Right renal pelvis (tissue), 4 donors: Measurements from ENCODE around the gene KL. TPM values are rescaled to one million over a fixed set of nuclear protein-coding genes. Genes with fewer than 3 reads are reported as not detected.

Source experiments
- DNase-seq, 4 donors: peaks; one replicate each; pipeline ENCODE4 v3.0.0-alpha.2; 2013; ENCODE audit warnings: low read depth in 4 of 4, low spot score in 3 of 4, missing footprints in 1 of 4
- polyA plus RNA-seq, 4 donors: library from polyadenylated mRNA; unstranded; fragments of 120-200 nt; gene quantifications; one replicate each; pipeline ENCODE4 v1.2.1, GENCODE V29; 2013; ENCODE audit not compliant: insufficient read length in 4 of 4

KL gene
- polyA plus RNA-seq, 4 donors: 42.5 to 73.6 (median 50.1) TPM

DNA sequence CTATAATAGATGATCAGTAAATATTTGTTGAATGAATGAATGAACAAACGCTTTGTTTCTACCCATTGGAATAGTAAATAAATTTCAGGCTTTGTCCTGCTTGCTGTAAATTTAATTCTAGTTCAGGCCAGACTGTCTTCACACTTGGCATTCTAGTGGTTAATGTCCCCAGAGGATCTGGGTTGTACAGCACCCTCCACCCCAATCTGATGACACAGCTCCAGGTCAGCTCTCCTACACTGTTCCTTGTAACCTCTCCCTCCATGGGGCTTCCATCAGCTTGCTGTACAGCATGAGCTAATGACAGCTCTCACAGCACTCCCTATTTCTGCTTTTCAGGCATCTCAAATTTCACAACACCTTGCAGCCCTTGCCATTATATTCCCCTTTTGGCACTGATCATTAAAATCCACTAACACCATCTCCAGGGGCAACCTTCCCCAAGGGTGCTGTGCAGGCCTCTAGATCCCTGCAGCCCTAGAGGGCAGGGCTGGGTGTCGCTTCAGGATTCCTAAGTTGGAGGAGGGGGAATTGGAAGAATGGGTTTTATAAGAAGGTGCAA, 12.7 kb upstream of the KL start:
- DNase-seq: no peak

DNA sequence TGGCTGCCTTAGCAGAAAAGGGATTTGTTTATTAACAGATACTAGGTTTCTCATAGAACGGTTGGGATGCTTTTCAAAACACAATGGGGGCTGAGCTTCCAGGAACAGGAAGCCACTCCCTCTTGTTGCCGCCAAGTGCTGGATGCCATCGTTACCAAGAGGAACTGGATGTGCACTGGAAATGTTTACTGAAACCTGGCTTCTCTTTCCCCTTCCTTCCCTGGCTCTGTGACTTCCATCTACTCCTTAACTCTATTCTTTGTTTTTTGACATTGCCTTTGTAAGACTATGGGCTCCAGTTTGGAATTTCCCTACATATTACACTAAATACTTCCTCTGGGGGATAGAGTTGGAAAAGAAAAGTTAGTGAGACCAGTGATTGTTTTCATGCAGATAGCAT, 11.7 kb upstream of the KL start:
- no peak for DNase-seq

DNA sequence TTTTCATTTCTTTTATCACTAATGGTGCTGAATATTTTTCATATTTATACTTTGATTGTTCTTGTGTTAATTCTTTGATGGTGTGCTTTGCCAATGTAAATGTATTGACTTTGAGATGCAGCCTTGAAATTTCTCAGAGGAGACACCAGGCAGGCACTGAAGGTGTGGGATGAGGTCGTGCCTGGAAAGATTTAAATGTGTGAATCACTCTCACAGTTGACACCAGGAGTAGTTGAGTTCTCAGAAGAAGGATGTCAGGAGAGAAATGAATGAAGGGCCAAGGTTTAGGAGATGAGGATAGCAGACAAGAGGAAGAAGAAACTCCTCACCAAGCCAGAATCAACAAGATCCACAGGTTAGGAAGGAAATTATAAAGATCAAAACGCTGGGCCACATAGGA, 10.1 kb upstream of the KL start:
- no peak for DNase-seq

DNA sequence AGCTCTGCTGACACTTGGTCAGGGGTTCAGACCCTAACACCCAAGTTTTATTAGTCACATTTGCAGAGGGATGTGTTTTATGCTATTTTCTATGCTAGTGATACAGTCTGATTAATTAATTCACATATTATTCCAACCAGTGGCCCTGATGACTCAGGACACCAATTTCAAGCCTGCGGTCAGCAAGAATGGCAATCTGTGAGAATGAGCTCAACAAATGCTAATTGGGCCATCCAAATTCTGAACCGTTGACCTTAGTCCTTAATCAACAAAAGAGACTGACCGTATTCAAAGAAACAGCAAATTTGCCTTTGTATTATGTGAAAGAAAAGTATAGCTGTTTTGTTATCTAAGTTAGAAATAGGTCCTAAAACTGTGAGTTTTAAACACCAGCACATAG, 9.6 kb upstream of the KL start:
- no peak for DNase-seq

DNA sequence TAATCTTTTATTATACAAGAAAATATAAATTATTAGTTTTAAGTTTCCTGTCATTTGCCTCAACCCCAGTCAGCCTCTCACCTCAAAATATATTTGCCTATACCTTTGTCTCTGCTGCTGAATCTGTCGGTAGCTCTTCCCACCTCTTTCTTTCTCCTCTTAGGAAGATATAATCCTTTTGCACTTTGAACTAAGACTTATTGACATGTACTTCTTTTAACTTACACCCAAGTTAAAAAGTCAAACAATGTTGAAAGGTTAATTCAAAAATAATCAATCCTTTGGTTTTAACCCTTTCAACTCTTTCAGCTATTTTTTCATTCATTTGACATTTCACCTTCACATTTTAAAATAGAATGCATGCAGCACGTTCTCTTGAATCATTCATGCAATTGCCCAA, 9.0 kb upstream of the KL start:
- DNase-seq: no peak

DNA sequence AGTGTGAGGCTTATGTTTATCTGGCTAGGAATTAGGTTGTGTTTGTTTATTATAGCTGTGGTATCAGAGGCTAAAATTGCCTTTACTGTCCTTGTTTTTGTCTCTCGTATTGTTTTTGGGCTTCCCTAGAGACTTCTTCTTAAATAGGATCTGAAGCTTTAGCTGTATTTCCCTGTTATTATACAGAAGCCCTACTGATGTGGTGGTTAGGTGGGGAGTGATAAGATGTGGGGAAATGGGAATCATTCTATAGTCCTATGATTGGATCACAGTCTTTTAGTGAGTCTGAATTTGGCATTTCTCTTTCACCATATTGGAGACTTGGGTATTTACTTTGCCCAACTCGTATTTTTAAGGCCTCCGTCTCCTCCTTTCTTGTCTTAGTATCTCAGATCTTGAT, 8.3 kb upstream of the KL start:
- no peak for DNase-seq

DNA sequence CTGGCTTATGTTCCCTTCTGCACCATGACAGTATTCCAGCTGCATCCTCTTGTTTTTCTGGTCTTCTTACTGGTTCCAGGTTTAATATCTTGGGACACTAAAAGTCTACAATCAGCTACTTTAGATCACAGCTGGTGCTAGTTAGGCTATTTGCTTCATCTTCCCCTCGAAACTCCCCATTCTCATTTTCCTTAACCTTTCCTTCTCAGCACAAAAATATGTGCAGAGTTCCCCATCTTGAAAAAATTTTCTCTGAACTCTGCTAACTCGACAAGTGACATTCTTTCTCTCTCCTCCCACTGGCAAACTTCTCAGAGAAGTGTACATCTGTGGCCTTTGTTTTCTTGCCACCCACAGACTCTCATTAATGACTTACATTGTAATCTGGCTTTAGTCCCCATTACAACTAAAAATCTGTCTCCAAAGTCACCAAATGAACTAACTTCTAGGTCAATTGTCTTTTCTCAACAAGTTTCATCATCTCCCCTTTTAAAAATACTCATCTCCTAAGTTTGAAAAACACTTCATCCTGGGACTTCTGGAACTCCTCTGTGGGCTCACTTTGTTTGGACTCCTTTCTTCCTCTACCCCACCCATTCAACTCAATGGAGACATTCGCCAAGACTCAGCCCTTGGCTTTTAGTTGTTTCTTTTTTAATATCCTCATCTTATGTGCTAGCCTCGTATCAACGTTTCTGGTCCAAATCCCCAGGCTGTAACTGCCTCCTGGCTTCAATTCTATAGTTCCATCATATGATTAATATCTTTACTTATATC, 7.1 kb upstream of the KL start:
- no peak for DNase-seq

DNA sequence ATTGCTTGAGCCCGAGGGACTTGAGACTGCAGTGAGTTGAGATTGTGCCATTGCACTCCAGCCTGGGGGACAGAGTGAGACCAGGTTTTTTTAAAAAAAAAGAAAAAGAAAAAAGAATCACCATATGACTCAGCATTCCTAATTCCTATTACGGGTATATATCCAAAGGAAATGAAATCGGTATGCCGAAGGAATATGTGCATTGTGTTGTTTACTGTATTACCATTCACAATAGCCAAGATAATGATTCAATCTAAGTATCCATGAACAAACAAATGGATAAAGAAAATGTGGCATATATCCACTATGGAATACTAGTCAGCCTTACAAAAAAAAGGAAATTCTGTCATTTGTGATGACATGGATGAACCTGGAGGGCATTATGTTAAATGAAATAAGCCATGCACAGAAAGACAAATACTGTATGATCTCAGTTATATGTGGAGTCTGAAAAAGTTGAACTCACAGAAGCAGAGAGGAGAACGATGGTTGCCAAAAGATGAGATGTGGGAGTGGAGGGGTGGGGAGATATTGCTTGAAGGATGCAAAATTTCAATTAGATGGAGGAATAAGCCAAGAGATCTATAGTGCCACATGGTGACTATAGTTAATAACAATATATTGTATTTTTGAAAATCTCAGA, 4.3 kb upstream of the KL start:
- DNase-seq: no peak

DNA sequence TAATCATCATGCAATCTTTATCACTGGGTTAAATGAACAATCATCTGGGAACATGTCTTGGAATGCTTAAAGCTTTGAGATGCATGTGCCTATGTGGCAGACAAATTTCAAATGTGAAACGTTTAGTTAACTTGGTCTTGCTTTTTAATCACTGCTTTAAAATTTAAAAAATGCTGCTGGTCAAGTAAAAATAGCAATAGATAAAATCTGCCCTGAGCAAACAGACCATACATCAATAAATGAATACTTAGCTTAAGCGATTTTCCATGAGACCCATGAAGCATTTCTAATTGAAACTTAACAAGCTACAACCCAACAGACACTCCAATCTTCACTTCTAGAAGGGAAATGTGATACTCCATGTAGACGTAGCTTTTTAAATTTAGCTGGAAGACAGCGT, 1.9 kb upstream of the KL start:
- DNase-seq: no peak

DNA sequence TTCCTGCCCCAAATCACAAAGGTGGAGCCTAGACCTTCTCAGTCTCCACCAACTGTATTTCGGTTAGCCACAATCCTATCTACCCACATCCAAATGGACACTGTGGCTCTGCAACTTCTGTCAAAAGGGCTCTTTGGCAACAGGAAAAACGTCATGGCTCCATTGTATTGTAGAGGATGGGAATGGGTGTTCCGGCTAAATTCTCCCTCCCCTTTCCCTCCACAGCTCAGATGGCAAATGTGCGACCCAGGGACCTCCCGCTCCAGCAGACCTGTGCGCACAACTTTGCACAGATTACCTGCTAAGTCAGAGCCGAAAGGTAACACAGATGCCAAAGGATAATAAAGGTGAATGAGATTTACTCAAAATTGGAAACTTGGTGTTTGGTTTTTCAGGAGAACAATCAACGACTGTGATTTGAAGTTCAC, 968 bp upstream of the KL start:
- DNase-seq: no peak

DNA sequence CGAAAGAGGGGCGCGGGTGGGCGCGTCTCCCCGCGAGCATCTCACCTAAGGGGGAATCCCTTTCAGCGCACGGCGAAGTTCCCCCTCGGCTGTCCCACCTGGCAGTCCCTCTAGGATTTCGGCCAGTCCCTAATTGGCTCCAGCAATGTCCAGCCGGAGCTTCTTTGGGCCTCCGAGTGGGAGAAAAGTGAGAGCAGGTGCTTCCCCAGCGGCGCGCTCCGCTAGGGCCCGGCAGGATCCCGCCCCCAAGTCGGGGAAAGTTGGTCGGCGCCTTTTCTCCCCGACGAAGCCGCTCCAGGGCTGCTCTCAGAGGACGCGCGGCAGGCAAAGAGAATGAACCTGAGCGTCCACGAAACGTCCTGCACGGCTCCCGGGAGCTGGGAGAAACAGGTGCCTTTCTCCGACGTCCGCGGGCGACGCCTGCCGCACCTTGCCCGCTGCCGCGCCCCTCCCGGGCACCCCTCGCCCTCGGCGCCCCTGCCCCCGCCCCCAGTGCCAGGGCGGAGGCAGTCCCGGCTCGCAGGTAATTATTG, 366 bp upstream of the KL start:
- DNase-seq: no peak

DNA sequence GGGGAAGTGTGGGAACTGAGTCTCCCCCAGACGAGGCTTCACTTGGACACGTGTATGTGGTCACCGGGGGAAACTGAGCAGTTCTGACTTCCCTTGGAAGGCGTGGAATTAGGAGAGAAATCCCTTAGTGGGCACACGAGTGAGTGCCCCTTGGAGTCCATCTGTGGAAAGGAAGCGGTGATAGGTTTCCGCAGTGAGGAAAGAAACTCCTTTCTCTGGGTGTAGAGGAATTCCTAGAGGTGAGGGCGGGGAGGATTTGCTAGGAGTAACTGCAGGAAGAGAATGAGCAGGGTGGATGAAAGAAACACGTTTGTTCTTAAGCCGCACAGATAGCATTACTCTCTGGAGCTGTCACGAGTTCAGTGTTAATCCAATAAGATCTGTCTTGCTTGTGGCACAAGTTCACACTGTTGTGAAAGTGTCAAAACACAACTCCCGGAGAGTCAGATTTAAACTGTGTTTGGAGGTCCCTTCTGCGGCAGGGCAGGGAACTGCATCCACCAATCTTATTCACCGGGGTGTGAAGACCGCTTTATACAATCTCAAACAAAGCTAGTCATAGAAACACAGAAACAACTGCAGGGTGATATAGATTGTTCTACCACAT, 1.2 kb downstream of the KL start:
- peak in 2 of 4 donors; percentile 37 to 53 for DNase-seq

DNA sequence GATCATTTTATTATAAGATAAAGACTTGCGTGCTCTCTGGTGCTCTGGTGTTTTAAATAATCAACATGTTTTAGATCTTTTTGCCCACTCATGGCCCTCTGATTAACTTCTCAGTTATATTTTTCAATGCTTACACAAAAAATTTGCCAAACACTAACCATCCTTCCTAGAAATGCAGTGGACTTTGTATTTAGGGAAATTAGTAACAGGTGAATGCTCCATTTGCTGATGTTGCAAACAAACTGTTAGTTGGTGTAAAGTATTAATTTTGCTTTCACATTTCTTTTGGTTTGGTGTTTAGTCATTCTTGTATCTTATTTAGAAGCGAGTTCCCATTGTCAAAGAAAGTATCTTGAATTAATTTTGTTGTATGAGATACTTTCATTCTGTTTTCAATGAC, 2.7 kb downstream of the KL start:
- no peak for DNase-seq

DNA sequence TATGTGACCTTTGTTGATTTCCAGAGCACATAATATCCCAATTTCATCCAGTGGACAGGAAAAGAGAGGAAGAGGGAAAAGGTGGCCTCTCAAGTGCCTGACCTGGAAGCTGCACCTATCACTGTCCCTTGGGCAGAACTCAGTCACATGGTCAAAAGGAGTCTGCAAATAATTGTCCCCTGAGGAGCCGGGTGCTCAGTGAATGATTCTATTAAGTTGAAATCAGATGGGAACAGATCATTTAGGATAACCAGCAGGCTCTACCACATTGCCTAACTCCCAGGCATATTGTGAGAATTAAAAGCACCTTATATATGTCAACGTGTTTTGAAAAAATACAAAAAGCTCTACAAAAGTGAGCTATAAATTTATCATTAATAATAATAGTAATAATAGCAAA, 6.8 kb downstream of the KL start:
- DNase-seq: no peak

DNA sequence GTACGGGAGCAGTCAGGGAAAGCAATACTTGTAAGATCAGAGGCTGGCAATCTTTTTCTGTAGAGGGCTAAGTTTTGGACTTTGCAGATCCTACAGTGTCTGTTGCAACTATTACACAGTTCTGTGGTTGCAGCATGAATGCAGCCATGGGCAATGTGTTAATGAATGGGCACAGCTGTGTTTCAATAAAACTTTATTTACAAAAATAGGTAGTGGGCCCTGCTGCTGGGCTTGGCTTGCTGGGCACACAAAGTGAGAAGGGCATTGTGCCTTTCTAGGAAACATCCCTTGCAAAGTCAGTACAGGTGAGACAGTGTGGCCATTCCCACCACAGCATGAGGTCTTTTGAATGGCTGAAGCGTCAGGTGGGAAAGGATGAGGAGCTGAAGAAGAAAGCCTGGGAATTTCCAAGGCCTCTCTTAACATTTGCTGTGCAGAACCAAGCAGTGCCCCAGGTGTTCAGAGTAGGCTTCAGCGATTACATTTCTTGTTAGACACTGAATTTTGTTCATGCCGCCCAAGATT, 9.1 kb downstream of the KL start:
- DNase-seq: no peak

DNA sequence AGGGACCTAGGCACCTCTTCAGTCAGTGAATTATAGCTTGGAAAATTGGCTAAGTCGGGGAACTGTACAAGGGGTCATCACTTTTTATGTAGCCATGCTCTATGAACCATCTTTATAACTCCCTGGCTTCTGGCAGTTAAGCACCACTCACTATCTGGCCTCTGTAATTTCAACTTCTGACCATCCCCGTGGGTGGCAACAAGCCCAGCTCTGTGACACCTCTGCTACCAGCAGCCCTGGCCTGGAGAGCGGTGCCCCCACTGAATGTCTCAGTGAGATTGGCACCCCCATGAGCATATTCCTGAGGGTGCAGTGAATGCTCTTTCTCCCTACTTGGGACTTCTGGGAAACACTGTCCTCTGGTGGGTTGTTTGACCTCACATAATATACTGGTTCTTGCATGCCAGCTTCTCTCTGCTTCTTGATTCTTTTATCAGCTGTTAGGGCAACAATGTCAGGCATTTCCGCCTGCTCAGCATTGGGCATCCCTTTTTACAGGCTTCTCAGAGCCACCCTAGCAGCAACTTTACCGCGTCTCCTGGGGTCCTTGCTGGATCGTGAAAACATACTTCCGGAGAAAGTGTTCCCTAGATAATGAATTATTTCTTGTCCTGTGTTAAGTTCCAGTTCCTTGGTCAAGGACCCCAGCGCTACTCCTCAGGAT, 10.4 kb downstream of the KL start:
- DNase-seq: no peak

DNA sequence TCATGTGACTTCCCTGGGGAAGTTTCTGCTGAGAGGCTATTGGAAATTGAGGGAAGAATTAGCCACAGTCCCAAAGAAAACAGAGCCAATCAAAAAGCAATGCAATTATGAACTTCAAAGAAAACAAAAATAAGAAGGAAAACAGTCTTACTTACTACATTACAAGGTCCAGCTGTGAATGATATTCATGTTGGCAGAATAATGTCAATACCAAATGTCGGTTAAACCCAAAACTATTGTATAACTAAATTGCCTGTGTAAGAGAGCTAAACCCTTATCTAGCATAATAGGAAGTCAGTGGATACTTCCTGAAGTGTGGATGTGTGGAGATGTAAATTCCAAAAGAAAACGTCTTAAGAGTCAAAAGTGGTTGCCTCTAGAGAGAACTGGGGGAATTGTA, 12.4 kb downstream of the KL start:
- DNase-seq: no peak

DNA sequence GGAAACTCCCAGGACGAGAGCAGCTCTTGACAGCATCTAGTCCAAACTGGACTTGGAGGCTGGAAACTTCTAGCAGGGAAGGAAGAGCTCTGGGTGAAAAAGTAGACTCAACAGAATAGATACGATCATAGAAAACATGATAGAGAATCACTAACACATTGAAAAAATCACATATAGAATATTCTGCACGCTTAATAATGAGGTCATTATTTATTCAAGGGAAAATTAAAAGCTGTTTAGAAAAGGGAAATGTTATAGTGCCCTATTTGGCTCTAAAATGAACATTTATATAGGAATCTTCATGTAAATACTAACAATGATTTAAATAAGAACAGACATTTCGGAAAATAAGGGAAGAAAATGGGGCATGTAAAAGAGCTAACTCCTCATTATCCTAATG, 15.1 kb downstream of the KL start:
- DNase-seq: no peak

DNA sequence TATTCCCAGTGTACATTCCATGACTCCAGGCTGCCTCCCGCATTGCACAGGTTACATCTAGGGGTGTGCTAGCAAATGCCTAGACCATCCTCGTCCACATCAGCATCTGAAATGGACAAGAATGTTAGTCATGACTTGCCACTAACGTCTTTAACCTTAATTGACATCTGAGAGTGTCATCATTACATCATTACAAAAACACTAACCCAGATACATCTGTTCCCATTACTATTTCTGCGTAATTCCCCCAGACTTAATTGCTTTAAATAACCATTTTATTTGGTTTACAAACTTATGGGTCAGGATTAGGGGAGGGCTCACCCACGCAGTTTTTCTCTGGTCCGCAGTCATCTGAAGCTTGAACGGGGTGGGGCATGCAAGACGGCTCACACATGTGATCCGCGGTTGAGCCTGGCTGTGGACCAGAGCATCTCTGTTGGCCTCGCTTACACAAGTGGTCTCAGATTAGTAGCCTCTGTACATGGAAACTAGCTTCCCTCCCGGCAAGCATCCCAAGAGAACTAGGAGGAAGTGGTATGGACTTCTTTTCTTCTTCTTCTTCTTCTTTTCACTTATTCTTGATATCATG, 15.9 kb downstream of the KL start:
- no peak for DNase-seq

DNA sequence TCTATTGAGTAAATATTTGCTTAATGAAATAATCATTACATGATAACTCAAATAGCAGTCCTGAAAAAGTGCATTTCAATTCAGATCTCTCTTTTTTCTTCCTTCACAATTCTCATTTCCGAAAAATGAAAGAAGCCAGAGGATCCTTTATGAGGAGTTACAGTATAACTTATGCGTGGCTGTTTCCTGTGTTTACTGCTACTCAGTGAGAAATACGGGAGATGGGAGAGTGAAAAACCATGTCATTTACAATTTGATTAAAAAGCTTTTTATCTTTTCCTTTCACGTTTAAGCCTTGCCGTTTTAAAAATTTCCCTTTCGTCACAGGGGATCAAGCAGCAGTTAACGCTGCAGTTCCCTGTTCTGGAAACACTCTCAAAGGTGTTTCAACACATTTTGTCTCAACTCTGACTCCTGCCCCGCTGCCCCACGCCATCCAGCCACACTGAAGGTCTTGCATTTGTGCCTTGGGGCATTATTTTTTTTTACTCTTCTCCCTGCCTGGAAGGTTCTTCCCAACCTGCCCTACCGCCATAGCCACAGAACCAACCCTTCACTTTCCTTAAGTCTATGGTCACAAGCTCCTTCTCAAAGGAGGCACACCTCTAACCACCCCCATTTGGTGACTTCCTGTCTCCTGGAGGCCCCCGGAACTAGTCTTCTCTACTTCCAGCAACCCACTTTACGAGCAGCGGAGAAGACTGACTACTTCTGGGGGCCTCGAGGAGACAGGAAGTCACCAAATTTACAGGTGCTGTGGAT, 17.0 kb downstream of the KL start:
- no peak for DNase-seq
